LNCaP clone FGC (cell line): ENCODE data around the gene HTR1E.

Source experiments
- DNase-seq: peaks from one replicate; pipeline ENCODE4 v3.0.0-alpha.2; 2011; ENCODE audit warnings: low read depth
- H3K4me3 ChIP-seq: 2 replicates; pipeline ENCODE4 v1.5.1; 2011; ENCODE audit warnings: mild to moderate bottlenecking, low read depth, low read length, control low read depth
- TF ChIP-seq, protein P1 (sequence below): IDR thresholded peaks from 2 replicates; pipeline ENCODE4 v1.5.1; 2012; ENCODE audit warnings: mild to moderate bottlenecking; ENCODE audit not compliant: control insufficient read depth, insufficient read depth; ENCODE audit errors: extremely low read depth

Gene HTR1E

DNA sequence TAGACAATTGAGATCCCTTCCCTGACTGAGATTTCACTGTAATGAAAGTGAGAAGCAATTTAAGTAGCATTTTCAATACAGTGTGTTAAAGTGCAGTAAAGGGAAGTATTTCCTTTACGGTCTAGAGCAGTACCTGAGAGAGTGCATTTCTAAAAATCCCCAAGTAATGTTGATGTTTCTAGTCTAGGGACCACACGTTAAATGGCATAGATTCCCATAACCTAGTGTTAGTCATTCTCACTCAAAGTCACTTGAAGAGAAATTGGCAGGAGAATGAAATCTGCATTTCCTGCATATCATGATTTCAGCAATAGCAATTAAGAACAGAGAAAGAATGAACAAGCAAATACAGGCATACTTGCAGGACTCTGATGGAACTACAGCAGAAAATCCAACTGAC, 89.7 kb downstream of the HTR1E start:
- TF ChIP-seq, protein P1, sequence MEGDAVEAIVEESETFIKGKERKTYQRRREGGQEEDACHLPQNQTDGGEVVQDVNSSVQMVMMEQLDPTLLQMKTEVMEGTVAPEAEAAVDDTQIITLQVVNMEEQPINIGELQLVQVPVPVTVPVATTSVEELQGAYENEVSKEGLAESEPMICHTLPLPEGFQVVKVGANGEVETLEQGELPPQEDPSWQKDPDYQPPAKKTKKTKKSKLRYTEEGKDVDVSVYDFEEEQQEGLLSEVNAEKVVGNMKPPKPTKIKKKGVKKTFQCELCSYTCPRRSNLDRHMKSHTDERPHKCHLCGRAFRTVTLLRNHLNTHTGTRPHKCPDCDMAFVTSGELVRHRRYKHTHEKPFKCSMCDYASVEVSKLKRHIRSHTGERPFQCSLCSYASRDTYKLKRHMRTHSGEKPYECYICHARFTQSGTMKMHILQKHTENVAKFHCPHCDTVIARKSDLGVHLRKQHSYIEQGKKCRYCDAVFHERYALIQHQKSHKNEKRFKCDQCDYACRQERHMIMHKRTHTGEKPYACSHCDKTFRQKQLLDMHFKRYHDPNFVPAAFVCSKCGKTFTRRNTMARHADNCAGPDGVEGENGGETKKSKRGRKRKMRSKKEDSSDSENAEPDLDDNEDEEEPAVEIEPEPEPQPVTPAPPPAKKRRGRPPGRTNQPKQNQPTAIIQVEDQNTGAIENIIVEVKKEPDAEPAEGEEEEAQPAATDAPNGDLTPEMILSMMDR: no peak
- no peak for DNase-seq
- no peak overlapping the region for H3K4me3 ChIP-seq

DNA sequence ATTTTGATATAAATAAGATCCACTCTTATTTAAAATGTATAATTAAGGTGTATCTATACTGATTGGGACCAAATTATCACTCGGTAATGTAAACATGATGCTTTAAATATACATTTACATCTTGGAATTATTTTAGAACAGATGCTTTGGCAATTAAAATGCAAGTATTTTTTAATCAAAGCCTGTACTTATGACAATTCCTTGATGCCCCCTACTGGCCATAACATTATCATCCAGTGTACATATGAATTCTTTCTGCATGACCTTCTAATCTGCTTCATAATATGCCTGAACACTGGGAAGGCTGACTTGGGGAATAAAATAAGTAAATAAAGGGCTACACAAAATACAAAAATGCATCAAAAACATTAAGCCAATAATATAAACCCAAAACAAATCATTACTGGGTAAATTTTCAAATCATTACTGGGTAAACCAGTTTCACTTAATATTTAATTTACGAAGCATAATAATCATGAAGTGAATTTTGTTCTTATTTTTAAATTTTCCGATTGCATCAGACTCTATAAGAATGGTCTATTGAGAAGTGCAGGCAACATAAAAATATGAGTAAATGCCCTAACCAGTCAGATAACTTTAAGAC, 92.5 kb downstream of the HTR1E start:
- TF ChIP-seq, protein P1: peak; percentile 32
- H3K4me3 ChIP-seq: no peak overlapping the region
- DNase-seq: peak; percentile 1

DNA sequence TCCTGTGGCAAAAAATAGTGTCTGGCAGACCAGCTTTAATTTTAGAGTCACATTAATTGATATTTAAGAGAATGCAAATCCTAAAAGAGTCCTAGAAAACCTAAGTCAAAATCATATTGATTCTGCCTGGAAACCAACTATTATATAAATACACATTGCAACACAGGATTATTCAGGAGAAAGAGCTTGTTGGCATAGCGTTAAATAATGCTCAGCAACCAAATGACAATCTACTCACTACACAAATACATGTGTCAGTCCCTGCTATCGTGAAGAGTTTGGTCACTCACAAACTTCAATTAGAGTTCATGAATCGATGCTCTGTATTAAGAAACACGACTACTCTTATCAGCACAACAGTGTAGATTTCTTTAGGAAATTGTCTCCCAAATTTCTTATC, 103.4 kb downstream of the HTR1E start:
- no peak overlapping the region for H3K4me3 ChIP-seq
- DNase-seq: no peak
- TF ChIP-seq, protein P1: no peak

DNA sequence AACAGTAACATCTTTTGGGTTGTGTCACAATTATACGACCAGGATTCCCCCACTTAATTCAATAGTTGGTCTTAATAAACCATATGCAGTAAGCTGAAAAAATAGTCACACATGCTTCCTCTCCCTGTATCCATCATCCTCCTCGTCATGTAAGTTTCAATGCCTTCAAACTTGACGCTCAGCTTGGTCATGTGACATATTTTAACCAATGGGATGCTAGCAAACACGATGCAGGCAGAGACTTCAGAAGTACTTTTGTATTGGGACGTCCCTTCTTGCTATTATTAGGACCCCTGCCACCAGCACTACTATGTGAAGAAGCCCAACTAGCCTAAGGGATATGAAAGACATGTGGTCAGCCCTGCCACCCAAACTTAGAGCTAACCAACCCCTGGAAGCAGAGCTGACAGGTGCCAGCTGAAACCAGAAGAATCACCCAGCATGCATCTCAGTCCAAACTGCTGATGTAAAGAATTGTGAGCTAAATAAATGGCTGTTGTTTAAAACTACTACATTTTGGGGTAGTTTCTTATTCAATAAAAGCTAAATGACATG, 108.3 kb downstream of the HTR1E start:
- DNase-seq: no peak
- TF ChIP-seq, protein P1: no peak

DNA sequence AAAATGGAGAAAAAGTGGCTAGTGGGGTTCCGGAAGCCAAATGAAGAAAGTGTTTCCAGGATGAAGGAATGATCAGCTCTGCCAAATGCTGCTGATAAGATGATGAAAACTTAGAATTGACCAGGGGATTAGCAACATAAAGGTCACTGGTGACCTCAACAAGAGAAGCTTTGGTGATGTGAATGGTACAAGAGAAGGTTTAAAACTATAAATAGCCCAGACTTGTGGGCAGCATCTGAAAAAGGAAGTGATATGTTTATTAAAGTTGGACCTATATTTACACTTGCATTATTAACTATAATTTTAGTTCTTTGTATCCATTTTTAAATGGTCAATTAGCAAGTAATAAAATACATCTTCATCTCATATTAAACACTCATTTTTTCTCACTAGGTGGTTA, 112.5 kb downstream of the HTR1E start:
- no peak overlapping the region for H3K4me3 ChIP-seq
- TF ChIP-seq, protein P1: no peak
- no peak for DNase-seq

More for the DNA sequence above, 108.3 kb downstream of the HTR1E start:
- H3K4me3 ChIP-seq: no peak overlapping the region

DNA sequence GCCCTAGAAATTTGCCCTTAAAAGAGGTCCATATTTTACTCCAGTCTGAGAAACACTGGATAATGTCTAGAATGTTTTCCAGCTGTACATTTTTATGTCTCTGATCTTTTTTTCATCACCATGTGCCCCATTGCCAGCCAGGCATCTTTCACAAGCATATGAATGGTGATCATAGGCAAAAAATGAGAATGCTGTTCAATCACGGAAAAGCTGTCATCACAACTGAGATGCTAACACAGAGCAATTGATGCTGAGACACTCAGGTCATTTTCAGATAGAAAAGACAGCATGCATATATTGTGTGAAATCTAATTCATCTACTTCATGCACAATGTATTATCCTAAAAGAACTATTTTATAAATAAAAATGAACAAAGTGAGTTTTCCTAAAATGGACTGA, 116.0 kb downstream of the HTR1E start:
- H3K4me3 ChIP-seq: no peak overlapping the region
- no peak for DNase-seq
- TF ChIP-seq, protein P1: no peak

DNA sequence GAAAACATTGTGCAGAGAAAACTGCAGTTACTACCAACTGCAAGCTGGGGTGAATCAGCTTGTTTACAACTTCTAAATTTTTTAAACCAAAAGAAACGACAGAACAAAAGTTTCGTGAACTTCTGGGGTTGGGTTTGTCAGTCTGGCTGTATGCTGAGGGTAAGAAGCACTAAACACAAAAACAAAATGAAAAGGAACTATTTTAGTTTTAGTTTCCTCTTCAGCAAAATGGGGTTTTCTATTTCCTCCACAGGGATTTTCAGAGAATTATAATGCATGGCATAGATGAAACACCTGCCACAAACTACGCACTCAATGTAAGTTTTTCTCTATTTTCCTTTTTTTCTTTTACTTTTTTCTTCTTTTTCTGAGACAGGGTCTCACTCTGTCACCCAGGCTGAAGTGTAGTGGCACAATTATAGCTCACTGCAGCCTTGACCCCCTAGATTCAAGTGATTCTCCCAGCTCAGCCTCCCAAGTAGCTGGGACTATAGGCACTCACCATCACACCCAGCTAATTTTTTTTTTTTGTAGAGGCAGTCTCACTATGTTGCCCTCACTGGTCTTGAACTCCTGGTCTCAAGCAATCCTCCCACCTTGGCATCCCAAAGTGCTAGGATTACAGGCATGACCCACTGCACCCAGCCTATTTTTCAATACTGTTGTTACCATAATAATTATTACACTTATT, 117.0 kb downstream of the HTR1E start:
- TF ChIP-seq, protein P1: no peak
- DNase-seq: no peak
- H3K4me3 ChIP-seq: no peak overlapping the region
